Uterus (tissue), 4 donors: Measurements from ENCODE around the gene RANBP3. TPM values are rescaled to one million over a fixed set of nuclear protein-coding genes. Genes with fewer than 3 reads are reported as not detected.

Experiments
- DNase-seq, 2 donors: peaks; one replicate each; pipeline ENCODE4 v3.0.0-alpha.2; 2019 to 2020
- H3K27ac ChIP-seq, 2 donors: fragments of 200-600 bp; sonication (generic); 1 replicate in 1 of 2; 2 replicates in 1 of 2; pipeline ENCODE4 v1.5.1; 2016 to 2018
- H3K27me3 ChIP-seq, 2 donors: fragments of 200-600 bp; sonication (generic); one replicate each; pipeline ENCODE4 v1.5.1; 2018 to 2019; ENCODE audit warnings: control low read depth in 1 of 2
- H3K36me3 ChIP-seq, 2 donors: fragments of 200-600 bp; sonication (generic); one replicate each; pipeline ENCODE4 v1.5.1; 2019; ENCODE audit warnings: control low read depth in 1 of 2
- H3K4me1 ChIP-seq, 2 donors: fragments of 200-600 bp; sonication (generic); one replicate each; pipeline ENCODE4 v1.5.1; 2018 to 2019; ENCODE audit warnings: control low read depth in 1 of 2
- H3K4me3 ChIP-seq, 2 donors: fragments of 200-600 bp; sonication (generic); 1 replicate in 1 of 2; 2 replicates in 1 of 2; pipeline ENCODE4 v1.5.1; 2018 to 2019; ENCODE audit warnings: mild to moderate bottlenecking in 1 of 2
- H3K9me3 ChIP-seq, 2 donors: fragments of 200-600 bp; sonication (generic); one replicate each; pipeline ENCODE4 v1.5.1; 2019; ENCODE audit warnings: control low read depth in 1 of 2
- POLR2A ChIP-seq, 2 donors: fragments of 450-650 bp; IDR thresholded peaks; one replicate each; pipeline ENCODE4 v1.6.1; 2016; ENCODE audit warnings: antibody characterized with exemption in 2 of 2, mild to moderate bottlenecking in 1 of 2, moderate library complexity in 1 of 2
- intact Hi-C: fragments of 100-400 bp; cut with DNase I; formaldehyde crosslinking; loops from one replicate; pipeline ENCODE4 v1.15.1; 2023; ENCODE audit warnings: low total_unique reads
- total RNA-seq, 4 donors: library from RNA; depleted of rRNA in 3 of 4; stranded (reverse); fragments of >200 nt in 3 of 4; gene quantifications; one replicate each; pipeline versions ENCODE4 v1.1.0 to v1.2.4, GENCODE V29; 2014 to 2023
- TF ChIP-seq, protein P1 (sequence below), 4 experiments: fragments of 200-600 bp in 2 of 4; fragments of 450-650 bp in 2 of 4; sonication (generic) in 2 of 4; IDR thresholded peaks; one replicate each; pipeline ENCODE4 v1.5.1; 2016 to 2019; ENCODE audit warnings: antibody characterized with exemption in 4 of 4, mild to moderate bottlenecking in 2 of 4, moderate library complexity in 1 of 4
- donor health status: DM: yes; HTN: yes; CAD: no.

Gene RANBP3
- total RNA-seq, 4 donors from 2014 or later: 40.9 to 98.1 (median 48.5) TPM

DNA sequence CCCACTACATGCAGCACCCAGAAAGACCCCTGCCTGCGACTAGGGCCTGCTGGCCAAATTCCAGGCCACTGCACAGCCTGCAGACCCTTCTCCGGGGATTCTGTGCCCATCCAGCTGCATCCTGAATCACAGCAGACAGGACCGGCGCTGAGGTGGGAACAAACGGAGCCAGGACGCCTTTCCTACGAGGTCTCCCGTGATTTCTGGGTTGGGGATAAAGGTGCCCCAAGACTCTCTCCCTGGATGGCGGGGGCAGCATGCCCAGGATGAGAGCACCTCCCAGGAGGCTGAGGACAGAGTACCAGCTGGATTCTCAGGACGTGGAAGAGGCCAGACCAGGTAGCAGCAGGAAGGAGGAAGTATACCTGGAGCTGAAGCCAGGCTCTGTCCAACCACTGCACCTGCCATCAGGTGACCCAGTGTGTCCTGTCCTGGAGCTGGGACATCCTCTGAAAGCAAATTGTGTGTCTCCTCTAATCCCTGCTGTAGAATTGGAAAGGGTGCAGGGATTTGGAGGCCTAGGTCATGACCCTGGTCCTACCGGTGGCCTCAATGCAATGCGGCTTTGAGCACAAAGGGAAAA lies 104.2 kb downstream of the RANBP3 start:
- Histone ChIP-seq H3K4me1 (no peaks in the 10 kb centered on the region), H3K27me3 (no peaks in the 10 kb centered on the region), H3K36me3 (no peaks in the 10 kb centered on the region), H3K27ac (no peak overlapping the region), H3K9me3 (no peaks in the 10 kb centered on the region), H3K4me3 (no peak overlapping the region)
- DNase-seq: no peak
- intact Hi-C loops: no loop called here
- TF ChIP-seq POLR2A (IDR thresholded peaks at IDR 0.05): no peak
- TF ChIP-seq, protein P1, sequence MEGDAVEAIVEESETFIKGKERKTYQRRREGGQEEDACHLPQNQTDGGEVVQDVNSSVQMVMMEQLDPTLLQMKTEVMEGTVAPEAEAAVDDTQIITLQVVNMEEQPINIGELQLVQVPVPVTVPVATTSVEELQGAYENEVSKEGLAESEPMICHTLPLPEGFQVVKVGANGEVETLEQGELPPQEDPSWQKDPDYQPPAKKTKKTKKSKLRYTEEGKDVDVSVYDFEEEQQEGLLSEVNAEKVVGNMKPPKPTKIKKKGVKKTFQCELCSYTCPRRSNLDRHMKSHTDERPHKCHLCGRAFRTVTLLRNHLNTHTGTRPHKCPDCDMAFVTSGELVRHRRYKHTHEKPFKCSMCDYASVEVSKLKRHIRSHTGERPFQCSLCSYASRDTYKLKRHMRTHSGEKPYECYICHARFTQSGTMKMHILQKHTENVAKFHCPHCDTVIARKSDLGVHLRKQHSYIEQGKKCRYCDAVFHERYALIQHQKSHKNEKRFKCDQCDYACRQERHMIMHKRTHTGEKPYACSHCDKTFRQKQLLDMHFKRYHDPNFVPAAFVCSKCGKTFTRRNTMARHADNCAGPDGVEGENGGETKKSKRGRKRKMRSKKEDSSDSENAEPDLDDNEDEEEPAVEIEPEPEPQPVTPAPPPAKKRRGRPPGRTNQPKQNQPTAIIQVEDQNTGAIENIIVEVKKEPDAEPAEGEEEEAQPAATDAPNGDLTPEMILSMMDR (IDR thresholded peaks at IDR 0.05): no peak

DNA sequence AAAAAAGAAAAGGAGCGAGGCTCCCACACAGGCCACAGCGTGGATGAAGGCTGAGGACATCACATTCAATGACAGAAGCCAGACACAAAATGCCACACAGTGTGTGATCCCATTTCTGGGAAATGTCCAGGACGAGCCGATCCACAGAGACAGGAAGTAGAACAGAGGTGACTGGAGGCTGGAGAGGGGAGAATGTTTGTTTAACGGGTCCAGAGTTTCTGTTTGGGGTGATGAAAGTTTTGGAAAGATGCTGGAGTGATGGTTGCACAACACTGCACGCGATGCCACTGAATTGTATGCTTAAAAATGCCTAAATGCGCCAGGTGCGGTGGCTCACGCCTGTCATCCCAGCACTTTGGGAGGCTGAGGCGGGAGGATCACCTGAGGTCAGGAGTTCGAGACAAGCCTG lies 107.0 kb downstream of the RANBP3 start:
- no peak overlapping the region for H3K4me3 ChIP-seq
- intact Hi-C loops: no loop called here
- no peaks in the 10 kb centered on the region for H3K9me3 ChIP-seq
- DNase-seq: no peak
- H3K4me1 ChIP-seq: no peaks in the 10 kb centered on the region
- no peak overlapping the region for H3K27ac ChIP-seq
- TF ChIP-seq POLR2A (IDR thresholded peaks at IDR 0.05): no peak
- TF ChIP-seq, protein P1 (IDR thresholded peaks at IDR 0.05): no peak
- no peaks in the 10 kb centered on the region for H3K27me3 ChIP-seq
- no peaks in the 10 kb centered on the region for H3K36me3 ChIP-seq

DNA sequence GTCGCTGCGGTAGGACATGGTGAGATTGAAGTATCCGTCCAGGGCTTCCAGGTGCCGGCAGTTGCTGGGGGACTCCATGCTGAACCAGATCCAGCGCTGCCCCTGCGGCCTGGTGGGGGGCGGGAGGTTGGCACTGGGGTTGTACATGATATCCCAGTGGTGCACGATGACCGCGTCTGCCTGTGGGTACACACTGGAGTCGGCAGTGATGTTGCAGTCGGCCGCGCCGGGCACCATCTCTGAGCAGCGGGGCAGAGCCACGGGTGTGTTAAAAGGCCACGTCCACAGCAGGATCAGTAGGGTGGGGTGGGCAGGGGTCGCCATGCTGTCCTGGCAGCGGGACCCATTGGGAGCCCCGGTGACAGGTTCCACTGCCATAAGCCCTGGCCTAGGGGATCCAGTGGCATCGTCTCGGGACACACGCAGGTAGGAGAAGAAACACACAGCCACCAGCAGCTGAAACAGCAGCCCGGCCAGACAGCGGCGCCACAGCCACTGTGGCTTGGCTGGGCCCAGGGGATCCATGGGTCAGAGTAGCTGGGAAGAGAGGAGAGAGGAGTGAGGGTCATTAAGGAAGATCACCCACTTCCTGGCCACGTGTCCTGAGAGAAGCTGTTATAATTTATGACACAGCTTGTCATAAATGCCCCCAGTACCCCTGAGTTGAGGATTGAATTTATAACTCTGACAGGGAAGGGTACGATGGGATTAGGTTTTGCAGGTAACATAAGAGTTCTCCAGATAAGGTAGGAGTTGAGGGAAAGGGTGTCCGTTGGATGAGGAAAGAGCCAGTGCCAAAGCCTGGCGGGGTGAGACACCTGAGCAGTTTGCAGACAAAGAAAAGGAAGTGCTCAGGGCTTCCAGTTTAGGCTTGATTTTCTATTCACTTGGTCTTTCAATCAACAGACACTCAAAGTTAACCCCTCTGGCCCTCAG lies 110.5 kb downstream of the RANBP3 start:
- Histone ChIP-seq H3K9me3 (no peaks in the 10 kb centered on the region), H3K36me3 (no peaks in the 10 kb centered on the region), H3K27me3 (no peaks in the 10 kb centered on the region), H3K27ac (no peak overlapping the region), H3K4me1 (no peaks in the 10 kb centered on the region), H3K4me3 (no peak overlapping the region)
- DNase-seq: no peak
- intact Hi-C loops: no loop called here
- TF ChIP-seq POLR2A (IDR thresholded peaks at IDR 0.05): no peak
- TF ChIP-seq, protein P1 (IDR thresholded peaks at IDR 0.05): no peak

Other genes with a start within 250 kb of the RANBP3 start
- gene PRR22, start 193.4 kb downstream of the RANBP3 start, total RNA-seq: 1 to 10 TPM in 2 of 4 donors, not detected in 2; 1.6 to 3.5 TPM
- gene DUS3L, start 187.0 kb downstream of the RANBP3 start, total RNA-seq: 10 to 100 TPM; 30.6 to 46.1 (median 37.1) TPM
- gene NRTN, start 173.1 kb downstream of the RANBP3 start, total RNA-seq: under 1 TPM in 1 of 4 donors, not detected in 3; 0.35 TPM
- gene FUT6, start 138.4 kb downstream of the RANBP3 start, total RNA-seq: under 1 TPM in 1 of 4 donors, not detected in 3; 0.55 TPM
- gene FUT3, start 126.7 kb downstream of the RANBP3 start, total RNA-seq: under 1 TPM in 1 of 4 donors, not detected in 3; 0.29 TPM
- not detected for gene FUT5, start 107.6 kb downstream of the RANBP3 start, total RNA-seq
- gene NDUFA11, start 74.3 kb downstream of the RANBP3 start, total RNA-seq: 100 to 1,000 TPM in 3 of 4 donors, 10 to 100 TPM in 1; 68.7 to 261 (median 150) TPM
- gene VMAC, start 73.3 kb downstream of the RANBP3 start, total RNA-seq: 10 to 100 TPM in 1 of 4 donors, 1 to 10 TPM in 3; 2.6 to 10.9 (median 7.1) TPM
- 10 to 100 TPM in 3 of 4 donors, 1 to 10 TPM in 1; 2.0 to 48.7 (median 12.4) TPM for gene CAPS, start 63.9 kb downstream of the RANBP3 start, total RNA-seq
- gene RFX2, start 132.4 kb upstream of the RANBP3 start, total RNA-seq: 10 to 100 TPM; 10.5 to 77.9 (median 22.8) TPM
- gene ACSBG2, start 157.5 kb upstream of the RANBP3 start, total RNA-seq: not detected